Measurements from ENCODE around the gene CACFD1.

CACFD1 gene

GRCh38 chr9:133477992-133478850, 18.4 kb downstream of the CACFD1 start:
- in situ Hi-C loops (cut with HindIII; ENCODE audit: low sequenced_read_pairs): no loop called here

- in situ Hi-C loops (cut with HindIII; ENCODE audit: low sequenced_read_pairs): no loop called here
These were observed 19.3 kb downstream of the CACFD1 start, which contains the start of gene SLC2A6 for GRCh38 chr9:133478851-133479711. Gene SLC2A6 (minus strand): TSS chr9:133479099. CDS start chr9:133479059, 40 bp downstream.

GRCh38 chr9:133483611-133484010, 23.8 kb downstream of the CACFD1 start:
- in situ Hi-C loops (cut with HindIII; ENCODE audit: low sequenced_read_pairs): no loop called here

- in situ Hi-C loops (cut with HindIII; ENCODE audit: low sequenced_read_pairs): no loop called here
These were observed 25.1 kb downstream of the CACFD1 start for GRCh38 chr9:133484671-133485437.

GRCh38 chr9:133485531-133486260, 25.9 kb downstream of the CACFD1 start:
- in situ Hi-C loops (cut with HindIII; ENCODE audit: low sequenced_read_pairs): no loop called here

- in situ Hi-C loops (cut with HindIII; ENCODE audit: low sequenced_read_pairs): no loop called here
These were observed 27.6 kb downstream of the CACFD1 start for GRCh38 chr9:133487331-133487725.

GRCh38 chr9:133488686-133489252, 29.0 kb downstream of the CACFD1 start:
- in situ Hi-C loops (cut with HindIII; ENCODE audit: low sequenced_read_pairs): no loop called here

- in situ Hi-C loops (cut with HindIII; ENCODE audit: low sequenced_read_pairs): loop anchor here (5.0 to 10.0 kb wide), 3 partner anchors 72 to 215 kb away; partner anchors contain the start of genes ABO, REXO4, STKLD1 and SURF4
These were observed 29.7 kb downstream of the CACFD1 start for GRCh38 chr9:133489253-133490190.

GRCh38 chr9:133490201-133490681, 30.5 kb downstream of the CACFD1 start:
- in situ Hi-C loops (cut with HindIII; ENCODE audit: low sequenced_read_pairs): loop anchor here (5.0 to 10.0 kb wide), 3 partner anchors 73 to 215 kb away; partner anchors contain the start of genes ABO, REXO4, STKLD1 and SURF4

- in situ Hi-C loops (cut with HindIII; ENCODE audit: low sequenced_read_pairs): loop anchor here (5.0 to 10.0 kb wide), 3 partner anchors 74 to 216 kb away; partner anchors contain the start of genes ABO, REXO4, STKLD1 and SURF4
These were observed 31.3 kb downstream of the CACFD1 start for GRCh38 chr9:133490865-133491655.

GRCh38 chr9:133491656-133491925, 31.8 kb downstream of the CACFD1 start:
- in situ Hi-C loops (cut with HindIII; ENCODE audit: low sequenced_read_pairs): loop anchor here (5.0 to 10.0 kb wide), 3 partner anchors 74 to 217 kb away; partner anchors contain the start of genes ABO, REXO4, STKLD1 and SURF4

GRCh38 chr9:133492061-133493021, 32.6 kb downstream of the CACFD1 start:
- in situ Hi-C loops (cut with HindIII; ENCODE audit: low sequenced_read_pairs): loop anchor here (5.0 to 10.0 kb wide), 3 partner anchors 75 to 218 kb away; partner anchors contain the start of genes ABO, REXO4, STKLD1 and SURF4

- in situ Hi-C loops (cut with HindIII; ENCODE audit: low sequenced_read_pairs): loop anchor here (5.0 to 10.0 kb wide), 3 partner anchors 76 to 219 kb away; partner anchors contain the start of genes ABO, REXO4, STKLD1 and SURF4
These were observed 33.6 kb downstream of the CACFD1 start for GRCh38 chr9:133493428-133493827.

GRCh38 chr9:133493845-133494540, 34.2 kb downstream of the CACFD1 start:
- in situ Hi-C loops (cut with HindIII; ENCODE audit: low sequenced_read_pairs): loop anchor here (5.0 to 10.0 kb wide), 3 partner anchors 77 to 219 kb away; partner anchors contain the start of genes ABO, REXO4, STKLD1 and SURF4

- in situ Hi-C loops (cut with HindIII; ENCODE audit: low sequenced_read_pairs): loop anchor here (5.0 to 10.0 kb wide), 3 partner anchors 77 to 220 kb away; partner anchors contain the start of genes ABO, REXO4, STKLD1 and SURF4
These were observed 35.0 kb downstream of the CACFD1 start for GRCh38 chr9:133494636-133495326.
